Measurements from ENCODE around the gene GNAI1. TPM values are rescaled to one million over a fixed set of nuclear protein-coding genes. Genes with fewer than 3 reads are reported as not detected.

GNAI1 gene
- total RNA-seq, 1 donor from 2014 or later, result 61.1 TPM

- peaks cover 4% of the 10 kb centered on the region for H3K9me3 Mint-ChIP-seq
- TF ChIP-seq CTCF (IDR thresholded peaks at IDR 0.05; ENCODE audit: unreplicated experiment), result no peak
- H3K4me1 Mint-ChIP-seq, result peaks cover 44% of the 10 kb centered on the region
- DNase-seq (ENCODE audit: low spot score in 2 of 2, unreplicated experiment in 2 of 2), result no peak
- H3K36me3 Mint-ChIP-seq, result peaks cover 3% of the 10 kb centered on the region
- H3K27ac Mint-ChIP-seq, result peak overlapping the region; percentile 84
- H3K4me3 Mint-ChIP-seq, result peak overlapping the region; percentile 56
- no peaks in the 10 kb centered on the region for H3K27me3 Mint-ChIP-seq (ENCODE audit: low read depth)
Measured at GRCh38 chr7:80137410-80137809, 2.8 kb downstream of the GNAI1 start.

GRCh38 chr7:80139236-80139635, 4.6 kb downstream of the GNAI1 start:
- Mint-ChIP-seq H3K27me3 (ENCODE audit: low read depth) (no peaks in the 10 kb centered on the region), H3K36me3 (peaks cover 3% of the 10 kb centered on the region), H3K27ac (peak overlapping the region; percentile 50), H3K9me3 (peaks cover 4% of the 10 kb centered on the region), H3K4me3 (peak overlapping the region; percentile 1), H3K4me1 (peaks cover 49% of the 10 kb centered on the region)
- no peak for DNase-seq (ENCODE audit: low spot score in 2 of 2, unreplicated experiment in 2 of 2)
- TF ChIP-seq CTCF (IDR thresholded peaks at IDR 0.05; ENCODE audit: unreplicated experiment), result no peak

GRCh38 chr7:80140388-80140787, 5.8 kb downstream of the GNAI1 start:
- H3K36me3 Mint-ChIP-seq, result peaks cover 3% of the 10 kb centered on the region

GRCh38 chr7:80141376-80141775, 6.7 kb downstream of the GNAI1 start:
- H3K27me3 Mint-ChIP-seq (ENCODE audit: low read depth), result no peaks in the 10 kb centered on the region
- no peak overlapping the region for H3K4me3 Mint-ChIP-seq
- TF ChIP-seq CTCF (IDR thresholded peaks at IDR 0.05; ENCODE audit: unreplicated experiment), result no peak
- H3K9me3 Mint-ChIP-seq, result peaks cover 4% of the 10 kb centered on the region
- H3K4me1 Mint-ChIP-seq, result peaks cover 69% of the 10 kb centered on the region
- no peak for DNase-seq (ENCODE audit: low spot score in 2 of 2, unreplicated experiment in 2 of 2)
- no peak overlapping the region for H3K27ac Mint-ChIP-seq
- peaks cover 3% of the 10 kb centered on the region for H3K36me3 Mint-ChIP-seq

More at GRCh38 chr7:80140388-80140787, 5.8 kb downstream of the GNAI1 start:
- TF ChIP-seq CTCF (IDR thresholded peaks at IDR 0.05; ENCODE audit: unreplicated experiment), result no peak
- H3K9me3 Mint-ChIP-seq, result peaks cover 4% of the 10 kb centered on the region
- DNase-seq (ENCODE audit: low spot score in 2 of 2, unreplicated experiment in 2 of 2), result no peak
- H3K27me3 Mint-ChIP-seq (ENCODE audit: low read depth), result no peaks in the 10 kb centered on the region
- H3K4me3 Mint-ChIP-seq, result no peak overlapping the region
- H3K4me1 Mint-ChIP-seq, result peaks cover 59% of the 10 kb centered on the region
- no peak overlapping the region for H3K27ac Mint-ChIP-seq

GRCh38 chr7:80142853-80143580, 8.4 kb downstream of the GNAI1 start:
- H3K4me1 Mint-ChIP-seq, result peaks cover 73% of the 10 kb centered on the region
- DNase-seq (ENCODE audit: low spot score in 2 of 2, unreplicated experiment in 2 of 2), result no peak
- peaks cover 4% of the 10 kb centered on the region for H3K9me3 Mint-ChIP-seq
- peak overlapping the region; percentile 66 for H3K27ac Mint-ChIP-seq
- H3K27me3 Mint-ChIP-seq (ENCODE audit: low read depth), result no peaks in the 10 kb centered on the region
- no peak for TF ChIP-seq CTCF (IDR thresholded peaks at IDR 0.05; ENCODE audit: unreplicated experiment)
- no peak overlapping the region for H3K4me3 Mint-ChIP-seq
- peaks cover 3% of the 10 kb centered on the region for H3K36me3 Mint-ChIP-seq

All from mesothelial cell of epicardium (in vitro differentiated cells).